ENCODE results near the gene C10orf105. TPM values are rescaled to one million over a fixed set of nuclear protein-coding genes. Genes with fewer than 3 reads are reported as not detected.

The C10orf105 gene
- total RNA-seq, 2 experiments from 2014 or later, result 0.25 to 0.36 TPM

- Histone ChIP-seq H3K4me1 (ENCODE audit: insufficient read depth, low read length) (peaks cover 23% of the 10 kb centered on the region), H3K9me3 (ENCODE audit: control insufficient read depth in 1 of 2, insufficient read depth in 1 of 2, low read length in 2 of 2) (no peaks in the 10 kb centered on the region), H3K27me3 (ENCODE audit: control insufficient read depth in 1 of 2, insufficient read depth in 2 of 2, low read length in 2 of 2) (no peaks in the 10 kb centered on the region), H3K36me3 (ENCODE audit: insufficient read depth, low read length) (no peaks in the 10 kb centered on the region), H3K27ac (ENCODE audit: low read depth in 1 of 2, low read length in 2 of 2) (no peak overlapping the region), H3K4me3 (ENCODE audit: low read length) (no peak overlapping the region)
- Mint-ChIP-seq H3K36me3 (ENCODE audit: low read depth) (no peaks in the 10 kb centered on the region), H3K9me3 (no peaks in the 10 kb centered on the region), H3K4me1 (ENCODE audit: low read depth) (peaks cover 13% of the 10 kb centered on the region), H3K4me3 (no peak overlapping the region), H3K27me3 (no peaks in the 10 kb centered on the region), H3K27ac (no peak overlapping the region)
- ATAC-seq (ENCODE audit: poor library complexity), result no peak
- DNase-seq, result no peak
- intact Hi-C loops (cut with DNase I, micrococcal nuclease), result loop anchor here in 1 of 2 experiments (2.0 kb wide), 1 partner anchor 147 kb away; no protein-coding TSS in a partner anchor
- TF ChIP-seq CTCF (IDR thresholded peaks at IDR 0.05), result no peak
- POLR2A ChIA-PET, result no interaction called here
- CTCF ChIA-PET, result no interaction called here
Measured at GRCh38 chr10:71665456-71665855, 54.1 kb downstream of the C10orf105 start.

GRCh38 chr10:71664585-71664984 lies 55.0 kb downstream of the C10orf105 start:
- no peaks in the 10 kb centered on the region for H3K9me3 ChIP-seq (ENCODE audit: control insufficient read depth in 1 of 2, insufficient read depth in 1 of 2, low read length in 2 of 2)
- H3K4me1 Mint-ChIP-seq (ENCODE audit: low read depth), result peaks cover 13% of the 10 kb centered on the region
- ChIA-PET POLR2A (no interaction called here), CTCF (interaction anchor here (0.9 kb wide), 1 partner anchor 147 kb away, joined by 3 read pairs; no protein-coding TSS in a partner anchor)
- H3K27me3 ChIP-seq (ENCODE audit: control insufficient read depth in 1 of 2, insufficient read depth in 2 of 2, low read length in 2 of 2), result no peaks in the 10 kb centered on the region
- H3K9me3 Mint-ChIP-seq, result no peaks in the 10 kb centered on the region
- DNase-seq, result no peak
- intact Hi-C loops (cut with DNase I, micrococcal nuclease), result loop anchor here (2.0 to 5.0 kb wide), 2 partner anchors 148 kb away; no protein-coding TSS in a partner anchor
- no peaks in the 10 kb centered on the region for H3K36me3 ChIP-seq (ENCODE audit: insufficient read depth, low read length)
- no peaks in the 10 kb centered on the region for H3K27me3 Mint-ChIP-seq
- no peaks in the 10 kb centered on the region for H3K36me3 Mint-ChIP-seq (ENCODE audit: low read depth)
- no peak for ATAC-seq (ENCODE audit: poor library complexity)
- no peak overlapping the region for H3K27ac ChIP-seq (ENCODE audit: low read depth in 1 of 2, low read length in 2 of 2)
- H3K4me1 ChIP-seq (ENCODE audit: insufficient read depth, low read length), result peaks cover 23% of the 10 kb centered on the region
- H3K27ac Mint-ChIP-seq, result no peak overlapping the region
- H3K4me3 ChIP-seq (ENCODE audit: low read length), result no peak overlapping the region
- TF ChIP-seq CTCF (IDR thresholded peaks at IDR 0.05), result no peak
- H3K4me3 Mint-ChIP-seq, result no peak overlapping the region

GRCh38 chr10:71663311-71663710 lies 56.3 kb downstream of the C10orf105 start:
- ATAC-seq (ENCODE audit: poor library complexity), result no peak
- TF ChIP-seq CTCF (IDR thresholded peaks at IDR 0.05), result no peak
- Histone ChIP-seq H3K4me1 (ENCODE audit: insufficient read depth, low read length) (peaks cover 23% of the 10 kb centered on the region), H3K27me3 (ENCODE audit: control insufficient read depth in 1 of 2, insufficient read depth in 2 of 2, low read length in 2 of 2) (no peaks in the 10 kb centered on the region), H3K36me3 (ENCODE audit: insufficient read depth, low read length) (no peaks in the 10 kb centered on the region), H3K4me3 (ENCODE audit: low read length) (no peak overlapping the region), H3K9me3 (ENCODE audit: control insufficient read depth in 1 of 2, insufficient read depth in 1 of 2, low read length in 2 of 2) (no peaks in the 10 kb centered on the region), H3K27ac (ENCODE audit: low read depth in 1 of 2, low read length in 2 of 2) (no peak overlapping the region)
- Mint-ChIP-seq H3K4me3 (no peak overlapping the region), H3K27me3 (no peaks in the 10 kb centered on the region), H3K4me1 (ENCODE audit: low read depth) (peaks cover 13% of the 10 kb centered on the region), H3K27ac (no peak overlapping the region), H3K36me3 (ENCODE audit: low read depth) (no peaks in the 10 kb centered on the region), H3K9me3 (no peaks in the 10 kb centered on the region)
- POLR2A ChIA-PET, result no interaction called here
- DNase-seq, result no peak
- CTCF ChIA-PET, result no interaction called here
- intact Hi-C loops (cut with DNase I, micrococcal nuclease), result loop anchor here in 1 of 2 experiments (5.0 kb wide), 1 partner anchor 149 kb away; no protein-coding TSS in a partner anchor
